SK-N-MC (cell line): ENCODE measurements around the gene FBXL16.

Source experiments
- DNase-seq: peaks from one replicate; pipeline ENCODE4 v3.0.0-alpha.2; 2011; ENCODE audit warnings: low read depth, low spot score
- H3K27ac ChIP-seq: fragments of 200-600 bp; sonication (generic); 2 replicates; pipeline ENCODE4 v1.5.1; 2016; ENCODE audit warnings: mixed run types
- H3K36me3 ChIP-seq: fragments of 200-600 bp; sonication (generic); 2 replicates; pipeline ENCODE4 v1.6.1; 2017; ENCODE audit warnings: antibody characterized with exemption, low read length, mixed read lengths; ENCODE audit not compliant: insufficient read depth
- H3K4me3 ChIP-seq: fragments of 200-600 bp; sonication (generic); 2 replicates; pipeline ENCODE4 v1.5.1; 2016
- H3K9ac ChIP-seq: fragments of 200-600 bp; sonication (generic); 2 replicates; pipeline ENCODE4 v1.8.0; 2017; ENCODE audit warnings: mixed run types, mixed read lengths; ENCODE audit not compliant: insufficient read length
- H3K9me3 ChIP-seq: fragments of 200-600 bp; sonication (generic); 2 replicates; pipeline ENCODE4 v1.6.1; 2017; ENCODE audit warnings: low read depth, mild to moderate bottlenecking, antibody characterized with exemption, low read length, moderate library complexity, mixed read lengths
- EZH2 ChIP-seq: fragments of 200-600 bp; sonication (generic); IDR thresholded peaks from one replicate; pipeline ENCODE4 v1.6.1; 2017; ENCODE audit warnings: antibody characterized with exemption
- FOXP2 ChIP-seq: optimal IDR thresholded peaks from 2 replicates; pipeline ENCODE3; 2011; ENCODE audit warnings: mild to moderate bottlenecking, moderate library complexity; ENCODE audit not compliant: insufficient read depth; ENCODE audit errors: extremely low read length, control extremely low read depth
- POLR2AphosphoS5 ChIP-seq: IDR thresholded peaks from 2 replicates; pipeline ENCODE4 v1.6.1; 2012; ENCODE audit warnings: mild to moderate bottlenecking, low read depth, low read length, borderline replicate concordance

The FBXL16 gene

DNA sequence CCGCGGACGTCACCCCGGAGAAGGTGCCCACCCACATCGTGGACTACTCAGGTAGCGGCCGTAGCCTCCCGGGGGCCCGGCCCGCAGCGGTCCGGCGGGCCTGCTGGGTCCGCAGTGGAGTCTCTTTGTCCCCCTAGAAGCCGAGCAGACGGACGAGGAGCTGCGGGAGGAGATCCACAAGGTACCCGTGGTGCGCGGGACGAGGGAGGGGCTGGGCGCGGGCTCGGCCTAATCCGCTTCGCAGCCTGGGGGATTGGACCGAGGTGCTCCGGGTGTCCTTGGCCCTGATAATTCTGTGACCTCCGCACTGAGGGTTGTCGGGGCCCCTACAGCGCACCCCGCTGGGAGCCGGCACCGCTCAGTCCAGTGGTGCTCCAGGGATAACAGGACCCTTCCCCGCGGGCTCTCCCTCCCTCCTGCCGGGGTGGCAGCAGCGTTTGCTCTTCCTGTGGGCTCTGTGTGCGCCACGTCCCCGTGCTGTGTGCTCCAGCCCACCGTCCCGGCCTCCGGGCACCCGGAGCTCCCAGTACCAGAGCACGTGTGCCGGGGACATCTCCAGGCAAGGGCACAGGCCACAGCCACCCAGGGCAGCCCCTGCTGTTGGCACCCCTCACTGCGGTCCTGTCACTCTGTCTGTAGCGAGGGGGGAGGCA is 37.0 kb downstream of the FBXL16 start:
- no peaks in the 10 kb centered on the region for H3K9me3 ChIP-seq
- H3K4me3 ChIP-seq, result peak overlapping the region; percentile 94
- H3K36me3 ChIP-seq, result peaks cover 42% of the 10 kb centered on the region; the same call in 1 of the 2 replicates
- TF ChIP-seq EZH2 (no peak), POLR2AphosphoS5 (no peak), FOXP2 (no peak)
- peak overlapping the region; percentile 83 for H3K27ac ChIP-seq
- H3K9ac ChIP-seq, result peak overlapping the region; percentile 98
- DNase-seq, result no peak

DNA sequence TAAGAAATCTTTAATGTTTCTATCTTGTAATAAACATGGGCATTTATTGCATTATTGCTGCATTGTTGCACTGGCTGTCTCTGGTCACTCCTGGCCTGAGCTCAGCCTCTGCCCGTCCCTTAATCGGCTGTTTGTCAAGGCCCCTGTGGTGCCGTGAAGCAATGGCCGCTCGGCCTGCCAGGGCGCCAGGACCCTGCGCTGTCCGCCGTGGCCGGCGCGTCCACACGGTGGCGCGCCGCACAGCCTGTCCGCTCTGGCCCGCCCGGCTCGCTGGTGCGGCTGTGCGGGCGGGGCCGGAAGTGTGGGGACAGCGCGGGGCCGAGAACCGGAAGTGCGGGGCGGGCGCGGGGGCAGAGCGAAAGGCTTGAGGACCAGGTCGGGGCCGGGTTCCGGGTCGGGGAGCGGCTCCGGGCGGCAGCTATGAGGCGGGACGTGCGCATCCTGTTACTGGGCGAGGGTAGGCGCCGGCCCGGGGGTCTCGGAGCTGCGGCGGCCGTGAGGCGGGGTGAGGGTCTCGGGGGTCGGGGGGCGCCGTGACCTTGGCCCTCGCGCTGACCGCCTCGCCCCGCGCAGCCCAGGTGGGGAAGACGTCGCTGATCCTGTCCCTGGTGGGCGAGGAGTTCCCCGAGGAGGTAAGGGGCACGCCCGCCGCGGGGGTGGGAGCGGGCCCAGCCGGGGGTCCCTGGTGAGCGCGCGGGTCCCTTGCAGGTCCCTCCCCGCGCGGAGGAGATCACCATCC is 37.7 kb downstream of the FBXL16 start, which contains the start of gene RHOT2:
TSS of gene RHOT2 (plus strand) at position 353 of the 739 bp plus-strand sequence. CDS start at position 421, 68 bp downstream.
- H3K9me3 ChIP-seq, result no peaks in the 10 kb centered on the region
- H3K9ac ChIP-seq, result peak within 1 kb of the TSS; percentile 98
- DNase-seq, result no peak
- H3K27ac ChIP-seq, result peak within 1 kb of the TSS; percentile 83
- H3K36me3 ChIP-seq, result peaks cover 37% of the 10 kb centered on the region; the same call in 1 of the 2 replicates
- H3K4me3 ChIP-seq, result peak within 1 kb of the TSS; percentile 94
- TF ChIP-seq FOXP2 (peak; percentile 43), POLR2AphosphoS5 (peak; percentile 86), EZH2 (no peak)

DNA sequence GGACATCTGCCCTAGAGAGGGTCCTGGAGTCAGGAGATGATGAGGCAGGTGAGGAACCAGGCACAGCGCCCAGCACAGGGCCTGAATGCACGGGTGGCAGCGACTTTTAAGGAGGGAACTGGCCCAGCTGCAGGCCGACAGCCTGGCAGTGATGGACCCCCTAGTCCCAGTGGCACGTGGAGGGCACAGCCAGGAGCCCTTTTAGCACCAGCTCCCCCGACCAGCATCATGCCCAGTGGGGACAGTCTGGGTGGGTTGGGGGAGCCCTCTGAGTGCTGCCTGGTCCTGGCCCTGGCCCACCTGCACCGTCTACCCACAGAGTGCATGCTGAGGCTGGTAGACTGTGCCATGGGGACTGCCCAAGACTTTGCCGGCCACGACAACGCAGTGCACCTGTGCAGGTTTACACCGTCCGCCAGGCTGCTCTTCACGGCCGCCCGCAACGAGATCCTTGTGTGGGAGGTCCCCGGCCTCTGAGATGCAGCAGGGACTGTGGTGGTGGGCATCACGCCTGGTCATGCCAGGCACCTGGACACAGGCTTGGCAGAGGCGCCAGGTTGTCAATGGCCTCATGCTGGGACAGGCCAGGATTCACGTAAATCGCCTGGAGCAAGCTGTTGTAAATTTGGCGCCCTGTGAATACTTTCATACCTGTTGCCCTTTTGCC is 38.4 kb downstream of the FBXL16 start:
- H3K36me3 ChIP-seq, result peaks cover 30% of the 10 kb centered on the region; the same call in 1 of the 2 replicates
- no peak for DNase-seq
- H3K4me3 ChIP-seq, result peak overlapping the region; percentile 94
- peak overlapping the region; percentile 67 for H3K9ac ChIP-seq
- no peaks in the 10 kb centered on the region for H3K9me3 ChIP-seq
- peak overlapping the region; percentile 29; the same call in 1 of the 2 replicates for H3K27ac ChIP-seq
- TF ChIP-seq POLR2AphosphoS5 (no peak), FOXP2 (no peak), EZH2 (no peak)

DNA sequence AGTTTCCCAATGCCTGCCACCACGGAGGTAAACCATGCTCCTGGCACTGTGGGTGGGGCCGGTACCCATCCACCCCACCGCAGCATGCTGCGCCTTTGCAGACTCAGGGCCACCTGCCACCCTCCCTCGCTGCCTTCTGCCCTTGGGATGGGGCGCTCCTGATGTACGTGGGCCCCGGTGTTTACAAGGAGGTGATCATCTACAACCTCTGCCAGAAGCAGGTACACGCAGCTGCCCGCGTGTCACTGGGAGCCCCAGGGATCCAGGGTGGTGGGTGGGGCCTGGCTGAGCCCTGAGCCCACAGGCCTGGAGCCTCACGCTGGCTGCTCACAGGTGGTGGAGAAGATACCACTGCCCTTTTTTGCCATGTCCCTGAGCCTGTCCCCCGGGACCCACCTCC is 39.0 kb downstream of the FBXL16 start:
- Histone ChIP-seq H3K9ac (no peak overlapping the region), H3K9me3 (no peaks in the 10 kb centered on the region), H3K36me3 (peaks cover 25% of the 10 kb centered on the region; the same call in 1 of the 2 replicates), H3K27ac (no peak overlapping the region), H3K4me3 (no peak overlapping the region)
- DNase-seq, result no peak
- TF ChIP-seq FOXP2, result no peak
- no peak for TF ChIP-seq POLR2AphosphoS5
- no peak for TF ChIP-seq EZH2

DNA sequence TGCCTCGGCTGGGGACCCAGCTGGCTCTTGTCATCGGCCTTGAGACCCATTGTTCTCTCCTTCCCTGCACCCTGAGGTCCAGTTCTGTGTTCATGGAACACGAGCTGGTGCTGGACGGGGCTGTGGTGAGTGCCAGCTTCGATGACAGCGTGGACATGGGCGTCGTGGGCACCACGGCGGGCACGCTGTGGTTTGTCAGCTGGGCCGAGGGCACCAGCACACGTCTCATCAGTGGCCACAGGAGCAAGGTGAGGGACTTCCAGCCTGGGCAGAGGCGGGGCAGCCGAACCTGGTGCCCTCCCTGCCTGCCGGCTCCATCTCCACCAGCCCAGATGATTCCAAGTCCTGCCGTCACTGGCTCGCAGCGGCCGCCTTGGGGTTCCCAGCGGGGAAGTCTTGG is 43.0 kb downstream of the FBXL16 start:
- H3K27ac ChIP-seq, result no peak overlapping the region
- TF ChIP-seq POLR2AphosphoS5 (no peak), EZH2 (no peak), FOXP2 (no peak)
- H3K4me3 ChIP-seq, result no peak overlapping the region
- no peak overlapping the region for H3K9ac ChIP-seq
- H3K36me3 ChIP-seq, result no peaks in the 10 kb centered on the region; the same call in 1 of the 2 replicates
- no peak for DNase-seq
- no peaks in the 10 kb centered on the region for H3K9me3 ChIP-seq

DNA sequence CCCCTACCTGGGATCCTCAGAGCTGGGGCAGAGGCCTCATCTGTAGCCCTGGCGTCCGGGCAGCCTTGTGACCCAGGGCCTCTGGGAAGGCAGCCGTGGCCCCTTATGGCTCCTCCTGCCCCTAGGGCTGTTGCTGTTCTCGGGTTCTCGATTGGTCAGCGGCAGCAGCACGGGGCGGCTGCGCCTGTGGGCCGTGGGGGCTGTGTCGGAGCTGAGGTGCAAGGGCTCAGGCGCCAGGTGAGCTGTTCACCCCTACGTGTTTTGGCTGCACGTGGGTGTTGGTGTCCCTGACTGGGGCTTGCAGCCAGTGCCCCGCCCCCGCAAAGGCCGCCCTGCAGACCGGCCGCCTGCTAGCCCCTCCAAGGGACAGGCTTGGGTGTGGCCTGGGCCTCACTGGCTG is 43.5 kb downstream of the FBXL16 start:
- Histone ChIP-seq H3K9ac (no peak overlapping the region), H3K27ac (no peak overlapping the region), H3K4me3 (no peak overlapping the region), H3K9me3 (no peaks in the 10 kb centered on the region), H3K36me3 (no peaks in the 10 kb centered on the region; the same call in 1 of the 2 replicates)
- TF ChIP-seq EZH2 (no peak), FOXP2 (no peak), POLR2AphosphoS5 (no peak)
- DNase-seq, result no peak

- Histone ChIP-seq H3K4me3 (no peak overlapping the region), H3K9ac (peak overlapping the region; percentile 26), H3K27ac (0 out of 2 replicates have a peak overlapping the region, but pooled peaks have one; percentile 36), H3K36me3 (no peaks in the 10 kb centered on the region; the same call in 1 of the 2 replicates), H3K9me3 (no peaks in the 10 kb centered on the region)
- TF ChIP-seq FOXP2 (no peak), EZH2 (no peak), POLR2AphosphoS5 (no peak)
- DNase-seq, result no peak
Observed at GRCh38 chr16:661184-661821, 44.3 kb downstream of the FBXL16 start.

GRCh38 chr16:660459-661183 is 45.0 kb downstream of the FBXL16 start:
- Histone ChIP-seq H3K27ac (no peak overlapping the region), H3K9me3 (no peaks in the 10 kb centered on the region), H3K4me3 (no peak overlapping the region), H3K9ac (peak overlapping the region; percentile 26), H3K36me3 (no peaks in the 10 kb centered on the region; the same call in 1 of the 2 replicates)
- no peak for DNase-seq
- TF ChIP-seq FOXP2 (no peak), POLR2AphosphoS5 (no peak), EZH2 (no peak)
